ENCODE data around the gene NAA80. TPM values are rescaled to one million over a fixed set of nuclear protein-coding genes. Genes with fewer than 3 reads are reported as not detected.
"Not testable (repeated sequence)": the region's sequence is repeated elsewhere in the genome, so short reads cannot be mapped to it uniquely, and the experiment has no call there.

The NAA80 gene
- total RNA-seq, 4 donors from 2014 or later, result 12.6 to 24.3 (median 15.9) TPM

DNA sequence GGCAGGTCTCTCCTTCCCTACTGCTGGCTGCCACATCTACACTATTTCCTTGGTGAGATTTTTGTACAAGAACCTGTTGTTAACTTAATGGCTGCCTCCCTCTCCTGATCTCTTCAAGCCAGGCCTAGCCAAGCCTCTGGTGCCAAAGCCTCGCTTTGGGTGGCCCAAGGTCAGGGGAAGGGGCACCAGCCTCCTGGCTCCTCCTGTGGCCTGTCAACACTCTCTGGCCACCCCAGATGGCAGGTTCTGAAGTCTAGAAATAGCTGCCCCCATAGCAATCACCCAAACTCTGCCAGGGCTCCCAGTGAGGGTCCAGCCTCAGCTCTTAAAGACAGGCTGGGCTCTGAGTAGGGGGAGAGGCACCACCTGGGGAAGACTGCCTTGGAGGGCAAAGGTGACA lies 11.9 kb downstream of the NAA80 start:
- no peaks in the 10 kb centered on the region for H3K27me3 ChIP-seq
- no peaks in the 10 kb centered on the region for H3K9me3 ChIP-seq
- 79 to 80% methylated on average over 1 of the region's 1 CpG for WGBS, 2 donors
- TF ChIP-seq, protein P1, sequence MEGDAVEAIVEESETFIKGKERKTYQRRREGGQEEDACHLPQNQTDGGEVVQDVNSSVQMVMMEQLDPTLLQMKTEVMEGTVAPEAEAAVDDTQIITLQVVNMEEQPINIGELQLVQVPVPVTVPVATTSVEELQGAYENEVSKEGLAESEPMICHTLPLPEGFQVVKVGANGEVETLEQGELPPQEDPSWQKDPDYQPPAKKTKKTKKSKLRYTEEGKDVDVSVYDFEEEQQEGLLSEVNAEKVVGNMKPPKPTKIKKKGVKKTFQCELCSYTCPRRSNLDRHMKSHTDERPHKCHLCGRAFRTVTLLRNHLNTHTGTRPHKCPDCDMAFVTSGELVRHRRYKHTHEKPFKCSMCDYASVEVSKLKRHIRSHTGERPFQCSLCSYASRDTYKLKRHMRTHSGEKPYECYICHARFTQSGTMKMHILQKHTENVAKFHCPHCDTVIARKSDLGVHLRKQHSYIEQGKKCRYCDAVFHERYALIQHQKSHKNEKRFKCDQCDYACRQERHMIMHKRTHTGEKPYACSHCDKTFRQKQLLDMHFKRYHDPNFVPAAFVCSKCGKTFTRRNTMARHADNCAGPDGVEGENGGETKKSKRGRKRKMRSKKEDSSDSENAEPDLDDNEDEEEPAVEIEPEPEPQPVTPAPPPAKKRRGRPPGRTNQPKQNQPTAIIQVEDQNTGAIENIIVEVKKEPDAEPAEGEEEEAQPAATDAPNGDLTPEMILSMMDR (IDR thresholded peaks at IDR 0.05), result no peak
- no peak overlapping the region for H3K4me3 ChIP-seq
- H3K36me3 ChIP-seq, result peaks cover 0 to 46% (median 15%) of the 10 kb centered on the region in 3 donors
- H3K27ac ChIP-seq, result no peak overlapping the region
- peaks cover 0 to 19% (median 7%) of the 10 kb centered on the region in 4 donors for H3K4me1 ChIP-seq
- DNase-seq (ENCODE audit: low spot score in 2 of 2), result no peak

DNA sequence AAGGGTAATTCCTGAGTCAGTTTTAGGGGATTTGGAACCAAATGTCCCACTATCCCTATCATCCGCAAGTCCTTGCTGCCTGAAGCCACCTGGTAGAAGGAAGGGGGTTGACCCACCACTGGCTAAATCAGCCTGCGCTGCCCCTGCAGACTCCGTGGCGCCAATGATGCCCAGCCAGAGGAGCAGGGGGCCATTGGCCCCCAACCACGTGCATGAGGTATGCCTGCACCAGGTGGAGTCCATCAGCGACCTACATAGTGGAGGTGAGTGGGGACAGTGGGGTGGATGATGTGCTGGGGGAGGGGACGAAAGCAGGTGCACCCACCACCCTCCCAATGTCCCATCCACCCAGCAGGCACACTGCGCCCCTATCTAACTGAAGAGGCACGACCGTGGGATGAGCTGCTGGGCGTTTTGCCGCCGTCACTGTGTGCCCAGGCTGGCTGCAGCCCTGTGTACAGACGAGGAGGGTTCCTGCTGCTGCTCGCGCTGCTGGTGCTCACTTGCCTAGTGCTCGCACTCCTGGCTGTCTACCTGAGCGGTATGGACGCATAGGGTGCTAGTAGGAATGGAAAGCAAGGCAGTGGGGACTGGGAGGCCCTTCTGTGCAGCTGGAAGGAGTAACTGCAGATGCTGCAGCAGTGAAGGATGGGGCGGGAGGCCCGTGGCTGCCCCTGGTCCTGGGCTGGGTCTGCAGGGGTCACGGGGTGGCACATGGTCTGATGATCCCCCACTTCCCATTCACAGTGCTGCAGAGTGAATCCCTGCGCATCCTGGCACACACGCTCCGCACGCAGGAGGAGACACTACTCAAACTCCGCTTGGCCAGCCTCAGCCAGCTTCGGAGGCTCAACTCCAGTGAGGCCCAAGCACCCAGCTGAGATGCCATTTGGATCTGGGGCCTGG lies 12.6 kb downstream of the NAA80 start:
- no peaks in the 10 kb centered on the region for H3K9me3 ChIP-seq
- no peak overlapping the region for H3K27ac ChIP-seq
- H3K4me3 ChIP-seq, result no peak overlapping the region
- WGBS, 2 donors, result 84 to 89% methylated on average over 28 of the region's 28 CpGs
- peaks cover 0 to 46% (median 15%) of the 10 kb centered on the region in 3 donors for H3K36me3 ChIP-seq
- H3K27me3 ChIP-seq, result no peaks in the 10 kb centered on the region
- TF ChIP-seq, protein P1 (IDR thresholded peaks at IDR 0.05), result no peak
- TF ChIP-seq POLR2A (IDR thresholded peaks at IDR 0.05) (no peak), EP300 (IDR thresholded peaks at IDR 0.05) (no peak)
- peaks cover 0 to 15% (median 7%) of the 10 kb centered on the region in 4 donors for H3K4me1 ChIP-seq
- no peak for DNase-seq (ENCODE audit: low spot score in 2 of 2)

DNA sequence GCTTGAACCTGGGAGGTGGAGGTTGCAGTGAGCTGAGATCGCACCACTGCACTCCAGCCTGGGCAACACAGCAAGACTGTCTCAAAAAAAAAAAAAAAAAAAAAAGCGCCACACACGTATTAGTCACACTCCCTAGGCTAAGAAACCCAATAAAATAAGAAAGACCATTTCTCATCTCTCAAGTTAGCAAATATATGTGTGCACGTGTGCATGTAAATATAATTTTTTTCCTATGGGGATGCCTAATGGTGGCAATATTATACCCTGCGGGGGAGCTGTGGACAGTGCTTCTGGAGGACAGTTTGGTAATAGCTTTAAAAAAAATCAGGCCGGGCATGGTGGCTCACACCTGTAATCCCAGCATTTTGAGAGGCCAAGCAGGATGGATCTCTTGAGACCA lies 15.1 kb downstream of the NAA80 start:
- H3K4me1 ChIP-seq; DNase-seq (ENCODE audit: low spot score in 2 of 2); H3K4me3 ChIP-seq; H3K27me3 ChIP-seq; H3K9me3 ChIP-seq; H3K27ac ChIP-seq: not testable (repeated sequence)
- WGBS, 2 donors, result 80 to 81% methylated on average over 6 of the region's 6 CpGs
- H3K36me3 ChIP-seq, result peaks cover 0 to 32% (median 7%) of the 10 kb centered on the region in 3 donors

DNA sequence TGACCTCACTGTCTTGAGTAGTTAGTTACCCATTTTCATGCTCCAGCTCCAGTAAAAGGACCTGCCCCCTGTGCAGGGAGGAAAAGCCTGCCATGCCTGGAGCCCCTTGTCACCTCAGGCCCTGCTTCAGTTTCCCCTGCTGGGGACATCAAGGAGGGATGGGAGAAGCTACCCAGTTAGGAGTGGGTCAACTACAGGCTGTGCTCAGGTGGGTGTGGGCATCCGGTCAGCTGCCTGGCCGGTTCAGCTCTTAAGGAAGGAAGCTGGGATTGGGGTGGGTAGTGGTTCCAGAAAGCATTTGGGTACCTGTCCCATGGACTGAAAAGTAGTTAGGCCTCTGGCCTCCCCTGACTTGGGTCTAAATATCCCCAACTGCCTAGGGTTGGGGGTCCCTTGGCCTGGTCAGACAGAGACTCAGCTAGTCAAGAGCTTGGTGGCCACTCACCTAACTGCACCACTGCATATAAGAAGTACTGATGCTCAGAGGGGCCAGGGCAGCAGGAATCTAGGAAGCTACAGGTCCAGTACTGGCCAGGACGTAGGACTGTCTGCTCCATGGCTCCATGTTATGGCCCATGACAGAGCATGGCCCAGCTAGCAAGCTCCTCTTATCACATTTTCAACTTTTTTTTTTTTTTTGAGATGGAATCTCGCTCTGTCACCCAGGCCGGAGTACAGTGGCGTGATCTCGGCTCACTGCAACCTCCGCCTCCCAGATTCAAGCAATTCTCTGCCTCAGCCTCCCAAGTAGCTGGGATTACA lies 19.8 kb downstream of the NAA80 start:
- WGBS, 2 donors, result 86 to 90% methylated on average over 7 to 8 of the region's 8 CpGs
- Histone ChIP-seq H3K9me3 (no peaks in the 10 kb centered on the region), H3K36me3 (peaks cover 0 to 19% (median 0%) of the 10 kb centered on the region in 3 donors), H3K4me1 (peaks cover 0 to 41% (median 19%) of the 10 kb centered on the region in 4 donors), H3K4me3 (no peak overlapping the region), H3K27ac (peak overlapping the region in 3 of 4 donors; percentile 34 to 68 (median 66)), H3K27me3 (peaks cover 0 to 15% of the 10 kb centered on the region in 2 donors)
- TF ChIP-seq EP300 (IDR thresholded peaks at IDR 0.05) (no peak), POLR2A (IDR thresholded peaks at IDR 0.05) (no peak)
- TF ChIP-seq, protein P1 (IDR thresholded peaks at IDR 0.05), result no peak
- no peak for DNase-seq (ENCODE audit: low spot score in 2 of 2)

DNA sequence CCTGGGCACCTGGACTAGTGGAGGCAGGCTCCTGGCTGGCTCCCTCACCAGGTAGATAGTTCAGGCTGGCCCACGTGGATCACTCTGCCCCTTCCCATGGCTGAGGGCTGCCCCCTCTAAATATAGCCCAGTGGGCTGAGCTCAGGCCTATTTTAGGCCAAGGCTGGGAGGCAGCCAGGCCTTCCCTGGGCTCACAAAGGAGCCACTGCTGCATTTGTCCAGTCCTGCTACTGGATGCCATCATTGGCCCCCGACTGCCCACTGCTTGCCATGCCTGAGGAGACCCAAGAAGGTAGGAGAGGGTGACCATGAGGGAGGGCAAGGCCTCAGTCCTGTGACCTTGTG lies 20.4 kb downstream of the NAA80 start, which contains the start of gene LSMEM2:
LSMEM2 (plus strand) TSS at position 208 of the 345 bp plus-strand sequence; CDS start at position 235, 27 bp downstream.
- Histone ChIP-seq H3K4me1 (peaks cover 0 to 47% (median 25%) of the 10 kb centered on the region in 4 donors), H3K4me3 (no peak within 1 kb of the TSS), H3K27me3 (peaks cover 0 to 15% of the 10 kb centered on the region in 2 donors), H3K9me3 (no peaks in the 10 kb centered on the region), H3K27ac (peak within 1 kb of the TSS in 3 of 4 donors; percentile 34 to 68 (median 66)), H3K36me3 (peaks cover 0 to 19% (median 0%) of the 10 kb centered on the region in 3 donors)
- TF ChIP-seq, protein P1 (IDR thresholded peaks at IDR 0.05), result no peak
- TF ChIP-seq EP300 (IDR thresholded peaks at IDR 0.05) (no peak), POLR2A (IDR thresholded peaks at IDR 0.05) (peak in 1 of 2 donors; percentile 19)
- DNase-seq (ENCODE audit: low spot score in 2 of 2), result no peak
- 17 to 36% methylated on average over 1 to 2 of the region's 2 CpGs for WGBS, 2 donors
